ENCODE results near the gene GRIN1.

The GRIN1 gene

GRCh38 chr9:137136881-137137607 lies 1.9 kb upstream of the GRIN1 start:
- TF ChIP-seq, protein P1, sequence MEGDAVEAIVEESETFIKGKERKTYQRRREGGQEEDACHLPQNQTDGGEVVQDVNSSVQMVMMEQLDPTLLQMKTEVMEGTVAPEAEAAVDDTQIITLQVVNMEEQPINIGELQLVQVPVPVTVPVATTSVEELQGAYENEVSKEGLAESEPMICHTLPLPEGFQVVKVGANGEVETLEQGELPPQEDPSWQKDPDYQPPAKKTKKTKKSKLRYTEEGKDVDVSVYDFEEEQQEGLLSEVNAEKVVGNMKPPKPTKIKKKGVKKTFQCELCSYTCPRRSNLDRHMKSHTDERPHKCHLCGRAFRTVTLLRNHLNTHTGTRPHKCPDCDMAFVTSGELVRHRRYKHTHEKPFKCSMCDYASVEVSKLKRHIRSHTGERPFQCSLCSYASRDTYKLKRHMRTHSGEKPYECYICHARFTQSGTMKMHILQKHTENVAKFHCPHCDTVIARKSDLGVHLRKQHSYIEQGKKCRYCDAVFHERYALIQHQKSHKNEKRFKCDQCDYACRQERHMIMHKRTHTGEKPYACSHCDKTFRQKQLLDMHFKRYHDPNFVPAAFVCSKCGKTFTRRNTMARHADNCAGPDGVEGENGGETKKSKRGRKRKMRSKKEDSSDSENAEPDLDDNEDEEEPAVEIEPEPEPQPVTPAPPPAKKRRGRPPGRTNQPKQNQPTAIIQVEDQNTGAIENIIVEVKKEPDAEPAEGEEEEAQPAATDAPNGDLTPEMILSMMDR (IDR thresholded peaks at IDR 0.05), result no peak
- TF ChIP-seq ZFX (IDR thresholded peaks at IDR 0.05; ENCODE audit: borderline replicate concordance), result no peak
- no peak overlapping the region; the same call in 1 of the 2 replicates for H3K27ac ChIP-seq

- no peak overlapping the region; the same call in 1 of the 2 replicates for H3K27ac ChIP-seq
- TF ChIP-seq ZFX (IDR thresholded peaks at IDR 0.05; ENCODE audit: borderline replicate concordance), result no peak
- TF ChIP-seq, protein P1 (IDR thresholded peaks at IDR 0.05), result no peak
Measured at GRCh38 chr9:137138058-137138721, 764 bp upstream of the GRIN1 start.

- TF ChIP-seq ZFX (IDR thresholded peaks at IDR 0.05; ENCODE audit: borderline replicate concordance), result no peak
- TF ChIP-seq, protein P1 (IDR thresholded peaks at IDR 0.05), result no peak
- H3K27ac ChIP-seq, result no peak overlapping the region
Measured at GRCh38 chr9:137139468-137140150, 655 bp downstream of the GRIN1 start.

- no peak for TF ChIP-seq ZFX (IDR thresholded peaks at IDR 0.05; ENCODE audit: borderline replicate concordance)
- TF ChIP-seq, protein P1 (IDR thresholded peaks at IDR 0.05), result no peak
- no peak overlapping the region for H3K27ac ChIP-seq
Measured at GRCh38 chr9:137140151-137141012, 1.4 kb downstream of the GRIN1 start.

DNA sequence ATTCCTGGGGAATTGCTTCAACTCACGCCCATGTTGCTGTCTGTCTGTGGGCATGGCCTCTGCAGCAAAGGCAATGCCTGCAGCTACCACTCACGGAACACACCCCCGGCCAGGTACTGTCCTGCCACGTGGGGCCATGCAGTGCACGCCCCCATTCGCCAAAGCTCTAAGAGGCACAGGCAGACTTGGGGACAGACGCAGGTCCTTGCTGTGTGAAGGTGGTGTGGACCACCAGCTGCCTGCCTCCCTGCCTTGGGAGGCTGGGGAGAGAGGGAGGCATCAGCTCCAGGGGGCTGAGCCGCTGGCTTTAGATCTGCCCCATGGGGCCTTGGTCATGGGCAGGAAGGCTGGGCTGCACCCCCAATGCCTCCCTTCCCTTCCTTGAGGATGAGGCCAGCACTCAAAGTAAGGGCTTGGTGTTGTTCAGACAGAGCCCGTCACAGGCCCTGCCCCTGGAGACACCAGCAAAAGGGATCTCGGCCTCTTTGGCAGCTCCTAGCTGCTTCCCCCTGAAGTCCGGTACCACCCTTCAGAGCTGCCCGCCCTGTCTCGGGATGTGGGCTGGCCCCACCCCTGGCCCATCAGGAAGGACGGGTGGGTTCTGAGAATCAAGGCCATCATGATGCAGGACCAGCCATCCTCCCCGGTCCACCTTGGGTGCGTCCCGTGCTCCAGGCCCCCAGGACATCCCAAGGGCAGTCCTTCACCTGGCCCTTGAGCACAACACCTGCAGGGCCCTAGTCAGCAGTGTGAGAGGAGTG lies 2.3 kb downstream of the GRIN1 start:
- TF ChIP-seq ZFX (IDR thresholded peaks at IDR 0.05; ENCODE audit: borderline replicate concordance), result no peak
- TF ChIP-seq, protein P1 (IDR thresholded peaks at IDR 0.05), result no peak
- H3K27ac ChIP-seq, result no peak overlapping the region

Measured in 22Rv1 (cell line).